Nucleus accumbens (tissue), 56 donors: ENCODE measurements around the gene ATL3.
"Not testable (repeated sequence)": the region's sequence is repeated elsewhere in the genome, so short reads cannot be mapped to it uniquely, and the experiment has no call there.

ENCODE experiments used
- DNase-seq, 56 donors: peaks; one replicate each; lab custom pipeline; 2025; lab: John Stamatoyannopoulos, UW

Gene ATL3, protein sequence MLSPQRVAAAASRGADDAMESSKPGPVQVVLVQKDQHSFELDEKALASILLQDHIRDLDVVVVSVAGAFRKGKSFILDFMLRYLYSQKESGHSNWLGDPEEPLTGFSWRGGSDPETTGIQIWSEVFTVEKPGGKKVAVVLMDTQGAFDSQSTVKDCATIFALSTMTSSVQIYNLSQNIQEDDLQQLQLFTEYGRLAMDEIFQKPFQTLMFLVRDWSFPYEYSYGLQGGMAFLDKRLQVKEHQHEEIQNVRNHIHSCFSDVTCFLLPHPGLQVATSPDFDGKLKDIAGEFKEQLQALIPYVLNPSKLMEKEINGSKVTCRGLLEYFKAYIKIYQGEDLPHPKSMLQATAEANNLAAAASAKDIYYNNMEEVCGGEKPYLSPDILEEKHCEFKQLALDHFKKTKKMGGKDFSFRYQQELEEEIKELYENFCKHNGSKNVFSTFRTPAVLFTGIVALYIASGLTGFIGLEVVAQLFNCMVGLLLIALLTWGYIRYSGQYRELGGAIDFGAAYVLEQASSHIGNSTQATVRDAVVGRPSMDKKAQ

GRCh38 chr11:63671322-63672155 is at the start of gene ATL3:
TSS of gene ATL3 (minus strand) at chr11:63671376. CDS start at chr11:63671335, 41 bp downstream.
- peak; percentile 72 to 98 (median 94) for DNase-seq

- no peak for DNase-seq
Measured at GRCh38 chr11:63720611-63721010, 49.4 kb upstream of the ATL3 start.

DNA sequence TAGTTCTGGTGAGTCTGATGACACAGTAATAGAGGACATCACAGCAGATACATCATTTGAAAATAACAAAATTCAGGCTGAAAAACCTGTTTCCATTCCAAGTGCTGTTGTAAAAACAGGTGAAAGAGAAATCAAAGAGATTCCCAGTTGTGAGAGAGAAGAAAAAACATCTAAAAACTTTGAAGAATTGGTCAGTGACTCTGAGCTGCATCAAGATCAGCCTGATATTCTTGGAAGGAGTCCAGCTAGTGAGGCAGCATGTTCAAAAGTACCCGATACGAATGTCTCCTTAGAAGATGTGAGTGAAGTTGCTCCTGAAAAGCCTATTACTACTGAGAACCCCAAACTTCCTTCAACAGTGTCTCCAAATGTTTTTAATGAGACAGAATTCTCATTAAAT is 48.8 kb upstream of the ATL3 start:
- no peak for DNase-seq

DNA sequence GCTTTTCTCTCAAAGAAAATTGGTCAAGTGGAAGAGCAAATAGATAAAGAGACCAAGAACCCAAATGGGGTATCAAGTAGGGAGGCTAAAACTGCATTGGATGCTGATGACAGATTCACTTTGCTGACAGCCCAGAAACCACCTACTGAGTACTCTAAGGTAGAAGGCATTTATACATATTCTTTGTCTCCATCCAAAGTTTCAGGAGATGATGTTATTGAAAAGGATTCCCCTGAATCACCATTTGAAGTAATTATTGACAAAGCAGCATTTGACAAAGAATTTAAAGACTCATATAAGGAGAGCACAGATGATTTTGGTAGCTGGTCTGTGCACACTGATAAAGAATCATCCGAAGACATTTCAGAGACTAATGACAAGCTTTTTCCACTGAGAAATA is 47.8 kb upstream of the ATL3 start:
- DNase-seq, result no peak

DNA sequence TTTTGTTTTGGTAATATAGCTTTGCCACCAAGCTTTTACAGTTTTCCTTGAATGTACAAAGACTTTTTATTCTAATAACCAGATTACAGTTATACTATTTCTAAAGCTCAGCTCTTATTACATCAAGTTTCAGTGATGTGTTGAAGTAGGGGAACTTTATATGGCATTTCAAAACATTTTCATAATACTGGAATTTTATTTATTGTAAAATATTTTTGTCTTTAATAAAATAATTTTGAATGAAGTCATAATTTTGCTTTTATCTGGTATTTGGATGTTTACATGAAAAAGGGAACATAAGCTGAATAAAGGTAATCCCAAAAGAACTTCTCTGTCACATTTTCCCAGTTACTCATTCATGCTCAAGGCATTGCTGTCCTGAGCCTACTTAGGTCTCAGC is 44.9 kb upstream of the ATL3 start:
- no peak for DNase-seq

GRCh38 chr11:63713766-63714165 is 42.6 kb upstream of the ATL3 start:
- DNase-seq, result no peak

DNA sequence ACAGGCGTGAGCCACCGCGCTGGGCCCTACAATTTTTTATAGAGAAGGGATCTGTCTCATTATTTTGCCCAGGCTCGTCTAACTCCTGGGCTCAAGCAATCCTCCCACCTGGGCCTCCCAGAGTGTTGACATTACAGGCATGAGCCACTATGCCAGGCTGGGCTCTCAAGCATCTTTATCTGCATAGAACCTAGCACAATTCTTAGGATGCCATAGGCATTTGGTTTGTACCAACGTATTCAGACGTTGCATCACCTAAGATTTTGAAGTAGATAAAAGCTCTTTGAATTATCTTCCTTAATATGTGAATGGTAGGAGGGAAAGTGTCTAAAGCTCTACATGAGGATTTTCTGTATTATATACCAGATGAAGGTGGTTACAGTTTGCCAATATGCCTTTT is 40.7 kb upstream of the ATL3 start:
- no peak for DNase-seq

- DNase-seq, result peak in 1 of 56 donors; percentile 16
Measured at GRCh38 chr11:63710476-63711217, 39.5 kb upstream of the ATL3 start.

- DNase-seq, result no peak
Measured at GRCh38 chr11:63709336-63709884, 38.2 kb upstream of the ATL3 start.

GRCh38 chr11:63708764-63709163 is 37.6 kb upstream of the ATL3 start:
- DNase-seq, result no peak

DNA sequence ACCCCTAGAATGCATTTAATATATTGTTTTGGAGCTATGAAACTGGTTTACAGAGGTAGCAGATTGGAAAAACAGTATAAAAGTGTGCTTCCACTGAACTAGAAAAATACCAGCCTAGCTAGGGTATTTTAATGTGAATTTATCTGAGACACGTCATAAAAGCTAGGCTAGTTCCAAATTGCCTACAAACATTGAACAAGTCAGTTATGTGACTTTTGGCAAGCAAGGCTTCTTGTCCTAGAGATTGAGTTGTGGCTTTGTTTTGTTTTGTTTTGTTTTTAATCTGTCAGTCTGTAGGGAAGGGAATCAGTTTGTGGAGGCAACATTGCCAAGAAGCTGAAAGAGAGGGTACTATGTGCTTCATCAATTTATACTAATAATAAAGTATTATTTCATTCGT is 34.4 kb upstream of the ATL3 start:
- DNase-seq, result no peak

GRCh38 chr11:63699896-63700295 is 28.7 kb upstream of the ATL3 start:
- no peak for DNase-seq

DNA sequence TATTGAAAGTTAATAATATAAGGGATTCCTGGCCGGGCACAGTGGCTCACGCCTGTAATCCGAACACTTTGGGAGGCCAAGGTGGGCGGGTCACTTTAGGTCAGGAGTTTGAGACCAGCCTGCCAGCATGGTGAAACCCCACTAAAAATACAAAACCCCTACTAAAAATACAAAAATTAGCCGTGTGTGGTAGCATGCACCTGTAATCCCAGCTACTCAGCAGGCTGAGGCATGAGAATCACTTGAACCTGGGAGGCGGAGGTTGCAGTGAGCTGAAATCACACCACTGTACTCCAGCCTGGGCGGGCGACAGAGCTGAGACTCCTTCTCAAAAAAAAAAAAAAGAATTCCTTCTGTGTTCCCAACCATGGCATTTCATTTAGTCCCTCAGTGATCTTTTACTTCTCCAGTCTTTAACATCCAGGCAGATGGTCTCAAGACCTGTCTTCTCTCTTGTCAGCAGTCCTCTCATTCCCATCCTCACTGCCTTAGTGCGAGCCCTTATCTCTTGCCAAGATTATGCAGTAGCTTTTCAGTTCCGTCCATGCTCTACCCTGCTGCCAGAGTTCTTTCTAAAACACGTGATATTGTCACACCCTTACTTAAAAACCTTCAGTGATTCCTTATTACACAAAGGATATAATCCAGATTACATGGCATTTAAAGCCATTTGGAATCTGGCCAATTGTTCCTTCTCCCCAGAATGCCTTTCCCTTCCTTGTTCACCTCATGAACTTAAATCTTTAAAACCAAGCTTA is 28.0 kb upstream of the ATL3 start:
- no peak for DNase-seq

DNA sequence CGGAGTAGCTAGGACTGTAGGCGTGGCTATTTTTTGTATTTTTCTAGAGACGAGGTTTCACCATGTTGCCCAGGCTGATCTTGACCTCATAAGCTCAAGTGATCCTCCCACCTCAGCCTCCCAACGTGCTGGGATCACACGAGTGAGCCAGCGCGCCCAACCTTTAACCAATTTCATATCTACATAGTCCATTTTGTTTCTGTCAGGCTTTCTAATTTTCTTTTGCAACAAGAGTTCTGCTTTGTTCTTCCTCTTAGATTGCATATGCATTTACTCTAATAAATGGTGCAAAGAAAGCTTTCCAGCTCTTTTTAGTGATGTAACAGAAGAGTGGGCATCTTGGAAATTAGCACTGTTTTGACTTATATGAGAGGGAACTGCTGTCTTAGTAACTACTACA is 23.4 kb upstream of the ATL3 start:
- DNase-seq, result no peak

GRCh38 chr11:63687845-63688244 is 16.7 kb upstream of the ATL3 start:
- no peak for DNase-seq

DNA sequence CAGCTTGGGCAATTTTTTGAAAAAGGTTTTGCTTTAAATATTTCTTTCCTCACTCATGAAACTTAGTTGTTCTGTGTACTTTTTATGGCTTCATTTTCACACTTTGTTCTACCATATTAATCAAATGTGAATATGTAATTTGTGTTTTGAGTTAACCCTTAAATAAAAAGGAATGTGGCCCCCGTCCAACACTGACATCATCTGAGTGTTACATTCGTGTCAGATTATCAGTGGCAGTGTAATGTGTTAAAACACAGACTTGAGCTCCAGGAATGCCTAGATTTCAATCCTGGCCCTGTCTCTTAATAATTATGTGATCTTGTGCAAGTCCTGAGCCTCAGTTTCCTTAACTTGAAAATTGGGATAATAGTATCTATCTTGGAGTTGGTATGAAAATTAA is 15.8 kb upstream of the ATL3 start:
- DNase-seq, result no peak

DNA sequence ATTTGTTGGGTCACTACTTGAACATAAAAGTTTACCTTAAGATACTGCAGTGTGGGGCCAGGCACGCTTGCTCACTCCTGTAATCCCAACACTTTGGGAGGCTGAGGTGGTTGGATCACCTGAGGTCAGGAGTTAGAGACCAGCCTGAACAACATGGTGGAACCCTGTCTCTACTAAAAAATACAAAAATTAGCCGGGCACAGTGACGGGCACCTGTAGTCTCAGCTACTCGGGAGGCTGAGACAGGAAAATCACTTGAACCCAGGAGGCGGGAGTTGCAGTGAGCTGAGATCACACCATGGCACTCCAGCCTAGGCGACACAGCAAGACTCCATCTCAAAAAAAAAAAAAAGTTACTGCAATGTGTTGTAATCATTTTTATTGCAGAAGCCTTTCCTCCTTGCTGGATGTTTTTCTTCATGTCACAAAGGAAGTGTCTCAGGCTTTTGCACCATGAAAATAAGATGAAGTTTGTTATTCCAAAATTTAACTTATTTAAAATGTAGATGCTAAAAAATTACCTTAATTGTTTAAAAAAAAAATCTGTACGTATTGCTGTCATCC is 14.1 kb upstream of the ATL3 start:
- DNase-seq, result not testable (repeated sequence)

DNA sequence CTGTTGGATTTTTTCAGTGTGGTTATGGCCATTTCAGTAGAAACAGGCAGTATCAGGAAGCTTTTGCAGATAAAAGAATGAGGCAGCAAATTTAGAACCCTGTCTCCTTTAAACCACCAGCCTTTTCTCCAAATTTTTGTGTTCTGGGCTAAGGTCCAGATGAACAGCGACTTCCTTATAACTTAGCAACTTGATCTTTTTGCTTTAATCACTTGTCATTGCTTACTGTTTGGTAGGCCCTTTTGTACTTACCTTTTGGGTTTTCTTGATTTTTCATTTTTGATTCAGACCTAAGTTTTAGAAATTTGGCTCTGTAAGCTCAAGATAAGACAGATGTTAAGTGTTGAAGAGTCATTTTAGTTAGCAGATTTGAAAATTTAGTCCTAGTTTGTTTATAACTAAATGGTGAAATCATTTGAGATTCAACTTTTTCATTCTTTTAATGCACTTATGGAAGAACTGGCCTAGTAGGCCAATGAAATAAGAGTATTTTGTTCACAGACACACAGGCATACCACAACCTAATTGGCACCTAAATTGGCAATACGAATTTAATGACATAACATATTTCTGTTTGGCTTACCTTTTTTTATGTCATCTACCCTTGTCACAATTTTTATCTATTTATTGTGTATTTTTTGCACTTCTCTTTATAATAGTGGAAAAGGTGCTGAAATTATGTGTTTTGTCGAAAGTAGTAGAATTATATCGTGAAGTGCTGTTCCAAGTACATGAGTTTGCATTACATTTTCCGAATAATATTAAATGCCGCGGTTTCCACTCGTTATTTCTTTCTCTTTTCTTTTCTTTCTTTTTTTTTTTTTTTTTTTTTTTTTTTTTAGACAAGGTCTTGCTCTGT is 12.2 kb upstream of the ATL3 start:
- no peak for DNase-seq
